C4-2B (cell line): ENCODE data around the gene SHE.

ENCODE experiments used
- ZFX ChIP-seq: fragments of 450-650 bp; IDR thresholded peaks from 2 replicates; pipeline ENCODE4 v1.6.1; 2017
- TF ChIP-seq, protein P1 (sequence below): fragments of 450-650 bp; conservative IDR thresholded peaks from 2 replicates; pipeline ENCODE4 v1.5.1; 2017; ENCODE audit warnings: mild to moderate bottlenecking

DNA sequence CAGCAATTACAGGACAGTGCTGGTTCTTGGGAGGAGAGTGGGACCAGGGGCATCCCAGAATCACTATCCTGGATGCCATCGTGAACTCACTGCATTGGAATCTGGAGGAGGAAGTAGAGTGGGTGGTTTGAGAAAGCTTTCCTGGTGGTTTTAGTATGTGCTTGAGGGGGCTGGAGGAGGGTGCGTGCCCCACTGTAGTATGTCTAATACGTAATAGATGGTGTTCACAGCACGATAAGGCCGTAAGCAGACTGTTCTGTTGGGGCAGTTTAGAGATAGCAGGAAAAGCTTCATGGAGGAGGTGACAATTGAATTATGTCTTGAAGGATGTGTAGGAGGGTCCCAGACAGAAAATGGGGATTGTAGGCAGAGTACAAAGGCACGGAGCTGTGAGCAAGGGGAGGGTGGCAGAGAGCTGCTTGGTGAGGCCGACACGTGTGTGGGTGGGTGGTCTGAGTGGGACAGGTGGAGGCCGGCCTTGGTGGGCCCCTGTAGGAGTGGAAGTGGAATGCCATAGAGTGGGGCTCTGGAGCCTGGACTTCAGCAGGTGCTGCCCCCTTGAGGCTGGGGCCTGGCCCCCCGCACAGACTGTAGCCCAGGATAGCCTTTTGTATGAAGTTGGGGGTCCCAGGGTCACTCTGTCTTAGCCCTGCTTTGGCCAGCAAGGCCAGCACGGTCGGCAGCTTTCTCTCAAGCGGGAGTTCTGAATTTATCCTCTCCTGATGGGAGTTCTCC lies 60.0 kb downstream of the SHE start:
- TF ChIP-seq, protein P1, sequence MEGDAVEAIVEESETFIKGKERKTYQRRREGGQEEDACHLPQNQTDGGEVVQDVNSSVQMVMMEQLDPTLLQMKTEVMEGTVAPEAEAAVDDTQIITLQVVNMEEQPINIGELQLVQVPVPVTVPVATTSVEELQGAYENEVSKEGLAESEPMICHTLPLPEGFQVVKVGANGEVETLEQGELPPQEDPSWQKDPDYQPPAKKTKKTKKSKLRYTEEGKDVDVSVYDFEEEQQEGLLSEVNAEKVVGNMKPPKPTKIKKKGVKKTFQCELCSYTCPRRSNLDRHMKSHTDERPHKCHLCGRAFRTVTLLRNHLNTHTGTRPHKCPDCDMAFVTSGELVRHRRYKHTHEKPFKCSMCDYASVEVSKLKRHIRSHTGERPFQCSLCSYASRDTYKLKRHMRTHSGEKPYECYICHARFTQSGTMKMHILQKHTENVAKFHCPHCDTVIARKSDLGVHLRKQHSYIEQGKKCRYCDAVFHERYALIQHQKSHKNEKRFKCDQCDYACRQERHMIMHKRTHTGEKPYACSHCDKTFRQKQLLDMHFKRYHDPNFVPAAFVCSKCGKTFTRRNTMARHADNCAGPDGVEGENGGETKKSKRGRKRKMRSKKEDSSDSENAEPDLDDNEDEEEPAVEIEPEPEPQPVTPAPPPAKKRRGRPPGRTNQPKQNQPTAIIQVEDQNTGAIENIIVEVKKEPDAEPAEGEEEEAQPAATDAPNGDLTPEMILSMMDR, result no peak
- TF ChIP-seq ZFX, result no peak
